ENCODE results near the gene SPP1.

GRCh38 chr4:88010966-88011365 is 35.5 kb downstream of the SPP1 start:
- TF ChIP-seq CTCF (optimal IDR thresholded peaks at IDR 0.05 in 1 of 3, IDR thresholded peaks at IDR 0.05 in 1 of 3, conservative IDR thresholded peaks at IDR 0.05 in 1 of 3; ENCODE audit: extremely low read depth in 1 of 3, insufficient read depth in 2 of 3, low read length in 3 of 3) (no peak), EZH2 (IDR thresholded peaks at IDR 0.05; ENCODE audit: low read length) (no peak)
